NT2/D1 (cell line): ENCODE data around the gene B4GALT5.

Experiments
- DNase-seq: peaks from one replicate; pipeline ENCODE4 v3.0.0-alpha.2; 2011; ENCODE audit warnings: low read depth, low spot score
- H3K27me3 ChIP-seq: 2 replicates; pipeline ENCODE4 v1.6.0; 2011; ENCODE audit warnings: mild to moderate bottlenecking; ENCODE audit not compliant: insufficient read length, insufficient read depth
- H3K36me3 ChIP-seq: 2 replicates; pipeline ENCODE4 v1.6.1; 2011; ENCODE audit warnings: mild to moderate bottlenecking, low read length, mixed read lengths; ENCODE audit not compliant: insufficient read depth, insufficient read length
- H3K4me1 ChIP-seq: 2 replicates; pipeline ENCODE4 v1.5.1; 2011; ENCODE audit not compliant: insufficient read depth, insufficient read length
- H3K4me3 ChIP-seq: 2 replicates; pipeline ENCODE4 v1.5.1; 2011; ENCODE audit warnings: low read depth; ENCODE audit not compliant: insufficient read length
- H3K9ac ChIP-seq: 2 replicates; pipeline ENCODE4 v1.6.0; 2011; ENCODE audit warnings: low read depth; ENCODE audit not compliant: insufficient read length
- H3K9me3 ChIP-seq: 2 replicates; pipeline ENCODE4 v1.5.1; 2011; ENCODE audit warnings: mild to moderate bottlenecking, low read length; ENCODE audit not compliant: insufficient read depth
- SUZ12 ChIP-seq: IDR thresholded peaks from 2 replicates; pipeline ENCODE4 v1.6.1; 2011; ENCODE audit not compliant: insufficient read length, insufficient read depth; ENCODE audit errors: extremely low read depth
- YY1 ChIP-seq: IDR thresholded peaks from 2 replicates; pipeline ENCODE4 v1.6.1; 2011; ENCODE audit not compliant: insufficient read length, insufficient read depth
- ZNF274 ChIP-seq: IDR thresholded peaks from 2 replicates; pipeline ENCODE4 v1.6.1; 2011; ENCODE audit warnings: mild to moderate bottlenecking, low read depth, low read length

The B4GALT5 gene

DNA sequence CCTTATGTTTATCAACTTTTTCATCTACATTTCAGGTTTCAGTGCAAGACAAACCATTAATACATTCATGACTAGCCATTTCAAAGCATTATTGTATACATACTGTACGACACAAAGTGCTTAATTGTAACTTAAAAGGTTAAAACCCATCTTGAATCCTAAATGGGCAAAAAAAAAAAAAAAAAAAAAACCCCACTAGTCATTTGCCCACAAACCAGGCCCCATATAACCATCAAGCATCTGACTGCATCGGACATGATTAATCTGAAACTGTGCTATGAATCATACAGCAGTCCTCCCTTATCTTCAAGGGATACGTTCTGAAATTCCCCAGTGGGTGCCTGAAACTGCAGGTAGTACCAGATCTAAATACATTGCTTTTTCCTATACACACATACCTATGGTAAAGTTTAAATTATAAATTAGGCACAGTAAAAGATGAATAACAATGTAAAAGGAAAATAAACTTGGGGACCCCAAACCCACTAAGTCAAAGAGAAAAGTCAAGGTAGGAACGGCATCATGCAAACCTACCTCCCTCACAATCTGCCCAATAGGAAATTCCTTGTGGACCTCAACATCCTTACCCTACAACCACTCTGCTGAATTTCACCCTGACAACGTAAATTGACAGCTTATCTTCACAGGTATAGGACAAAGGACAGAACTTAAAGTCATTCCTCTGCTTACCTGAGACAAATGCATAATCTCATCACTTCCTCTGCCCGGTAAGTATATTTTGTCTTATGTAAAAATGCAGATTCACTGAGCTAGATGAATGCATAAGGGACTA is 14.3 kb downstream of the B4GALT5 start:
- H3K36me3 ChIP-seq, result peaks cover 16% of the 10 kb centered on the region
- no peaks in the 10 kb centered on the region for H3K27me3 ChIP-seq
- no peaks in the 10 kb centered on the region for H3K9me3 ChIP-seq
- H3K4me1 ChIP-seq, result peaks cover 7% of the 10 kb centered on the region
- no peak overlapping the region for H3K9ac ChIP-seq
- no peak overlapping the region for H3K4me3 ChIP-seq
- no peak for TF ChIP-seq SUZ12
- no peak for TF ChIP-seq YY1
- TF ChIP-seq ZNF274, result no peak
- no peak for DNase-seq

DNA sequence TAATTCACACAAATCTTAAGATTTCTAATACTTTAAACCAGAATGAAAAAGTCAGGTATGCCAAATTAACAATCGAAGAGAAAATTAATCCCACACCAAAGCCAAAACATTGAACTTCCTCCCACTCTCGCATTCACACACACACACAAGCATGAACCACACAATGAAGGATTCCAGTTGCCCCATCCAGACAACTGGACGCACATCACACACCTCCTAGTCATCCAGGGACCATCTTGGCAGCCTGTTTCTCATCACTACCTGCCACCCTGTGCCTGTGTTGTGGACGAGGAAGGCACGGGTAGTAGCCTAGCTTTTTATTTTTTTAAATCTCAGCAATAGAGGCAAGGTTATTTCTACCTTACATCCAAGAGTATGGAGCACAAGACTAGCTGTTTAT is 15.2 kb downstream of the B4GALT5 start:
- peaks cover 13% of the 10 kb centered on the region for H3K36me3 ChIP-seq
- DNase-seq, result no peak
- TF ChIP-seq YY1, result no peak
- TF ChIP-seq ZNF274, result no peak
- TF ChIP-seq SUZ12, result no peak
- H3K4me3 ChIP-seq, result no peak overlapping the region
- H3K27me3 ChIP-seq, result no peaks in the 10 kb centered on the region
- H3K9ac ChIP-seq, result no peak overlapping the region
- no peaks in the 10 kb centered on the region for H3K9me3 ChIP-seq
- peaks cover 8% of the 10 kb centered on the region for H3K4me1 ChIP-seq

DNA sequence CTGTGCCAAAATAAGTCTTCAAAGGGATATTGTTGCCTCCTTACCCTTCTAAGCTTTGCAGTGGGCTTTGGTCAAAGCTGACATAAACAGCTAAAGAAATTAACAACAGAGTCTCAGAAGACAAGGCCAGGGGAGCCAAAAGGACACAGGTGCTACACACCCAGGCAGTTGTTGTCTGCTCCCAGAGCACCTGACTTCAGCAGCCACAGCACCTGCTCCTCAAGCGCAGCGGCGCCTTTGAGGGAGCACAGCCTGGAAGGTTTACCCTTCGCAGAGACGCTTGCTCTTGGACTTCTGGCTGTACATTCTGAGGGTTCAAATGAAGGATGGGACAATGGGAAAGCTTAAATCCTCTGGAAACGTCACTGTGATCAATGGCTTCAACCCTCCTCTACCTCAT is 16.6 kb downstream of the B4GALT5 start:
- H3K4me3 ChIP-seq, result no peak overlapping the region
- TF ChIP-seq SUZ12 (no peak), ZNF274 (no peak), YY1 (no peak)

DNA sequence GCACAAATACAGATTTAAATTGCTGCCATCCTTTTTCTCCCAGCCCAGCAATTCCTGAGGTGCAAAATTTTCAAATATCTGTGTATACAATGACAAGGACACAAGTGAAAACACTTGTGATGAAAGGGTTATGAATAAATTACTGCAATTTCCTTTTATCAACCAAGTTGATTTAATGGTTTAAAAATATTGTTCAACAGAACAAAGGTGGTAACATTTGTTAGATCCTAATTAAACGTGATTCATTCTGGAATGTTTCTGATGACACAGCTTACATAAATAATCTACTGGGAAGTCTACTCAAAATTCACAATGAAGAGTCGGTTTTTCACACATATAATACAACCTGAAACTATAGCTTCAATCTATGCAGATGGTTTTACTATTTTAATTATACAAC is 17.1 kb downstream of the B4GALT5 start:
- peaks cover 8% of the 10 kb centered on the region for H3K4me1 ChIP-seq
- H3K36me3 ChIP-seq, result peaks cover 5% of the 10 kb centered on the region
- H3K4me3 ChIP-seq, result no peak overlapping the region
- H3K9ac ChIP-seq, result no peak overlapping the region
- H3K9me3 ChIP-seq, result no peaks in the 10 kb centered on the region
- no peak for DNase-seq
- TF ChIP-seq SUZ12, result no peak
- no peak for TF ChIP-seq YY1
- TF ChIP-seq ZNF274, result no peak
- no peaks in the 10 kb centered on the region for H3K27me3 ChIP-seq

More for the DNA sequence above, 16.6 kb downstream of the B4GALT5 start:
- Histone ChIP-seq H3K9ac (no peak overlapping the region), H3K27me3 (no peaks in the 10 kb centered on the region), H3K36me3 (peaks cover 8% of the 10 kb centered on the region), H3K9me3 (no peaks in the 10 kb centered on the region), H3K4me1 (peaks cover 8% of the 10 kb centered on the region)
- no peak for DNase-seq

DNA sequence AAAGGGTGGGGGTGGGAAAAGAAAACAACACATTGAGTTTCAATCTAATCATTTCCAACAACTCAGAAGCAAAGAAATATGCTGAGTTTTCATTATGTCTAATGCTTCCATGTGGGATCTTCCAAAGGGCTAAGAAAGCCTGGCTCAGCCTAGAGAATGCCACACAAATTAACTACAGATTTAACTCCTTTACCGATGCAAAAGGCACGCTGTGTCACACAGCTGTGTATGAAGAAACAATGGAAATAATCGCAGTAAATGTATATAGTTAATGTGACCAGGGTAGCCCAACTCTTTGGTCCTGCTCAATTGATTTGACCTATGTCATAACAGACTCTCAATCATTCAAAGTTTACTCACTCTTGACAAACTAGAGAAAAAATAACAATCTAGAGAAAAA is 17.8 kb downstream of the B4GALT5 start:
- no peak for DNase-seq
- Histone ChIP-seq H3K4me3 (no peak overlapping the region), H3K9me3 (no peaks in the 10 kb centered on the region), H3K36me3 (peaks cover 5% of the 10 kb centered on the region), H3K4me1 (peaks cover 8% of the 10 kb centered on the region), H3K9ac (no peak overlapping the region), H3K27me3 (no peaks in the 10 kb centered on the region)
- TF ChIP-seq ZNF274 (no peak), SUZ12 (no peak), YY1 (no peak)

DNA sequence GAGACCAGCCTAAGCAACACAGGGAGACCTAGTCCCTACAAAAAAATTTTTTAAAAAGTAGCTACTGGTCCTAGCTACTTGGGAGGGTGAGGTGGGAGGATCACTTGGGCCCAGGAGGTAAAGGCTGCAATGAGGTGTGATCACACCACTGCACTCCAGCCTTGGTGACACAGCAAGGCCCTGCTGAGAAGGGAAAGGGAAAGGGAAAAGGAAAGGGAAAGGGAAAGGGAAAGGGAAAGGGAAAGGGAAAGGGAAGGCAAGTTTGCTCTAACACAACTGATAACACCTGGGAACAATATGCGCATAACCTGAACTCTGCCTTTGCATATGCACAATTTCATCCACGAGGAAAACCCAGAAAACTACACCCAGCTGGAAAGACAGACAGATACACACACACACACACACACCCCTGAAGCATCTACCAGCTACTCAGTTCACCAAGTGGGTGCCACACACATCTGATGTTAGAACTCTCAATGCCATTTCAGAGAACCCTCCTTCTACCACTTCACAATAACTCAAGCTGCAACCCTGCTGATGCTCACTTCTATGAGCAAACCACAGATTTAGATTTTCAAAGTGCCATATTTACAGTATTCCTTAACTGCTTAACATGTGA is 19.1 kb downstream of the B4GALT5 start:
- no peak for TF ChIP-seq YY1
- no peak for TF ChIP-seq SUZ12
- Histone ChIP-seq H3K9me3 (no peaks in the 10 kb centered on the region), H3K36me3 (peaks cover 5% of the 10 kb centered on the region), H3K4me3 (no peak overlapping the region), H3K27me3 (no peaks in the 10 kb centered on the region), H3K9ac (no peak overlapping the region), H3K4me1 (peaks cover 8% of the 10 kb centered on the region)
- DNase-seq, result no peak

DNA sequence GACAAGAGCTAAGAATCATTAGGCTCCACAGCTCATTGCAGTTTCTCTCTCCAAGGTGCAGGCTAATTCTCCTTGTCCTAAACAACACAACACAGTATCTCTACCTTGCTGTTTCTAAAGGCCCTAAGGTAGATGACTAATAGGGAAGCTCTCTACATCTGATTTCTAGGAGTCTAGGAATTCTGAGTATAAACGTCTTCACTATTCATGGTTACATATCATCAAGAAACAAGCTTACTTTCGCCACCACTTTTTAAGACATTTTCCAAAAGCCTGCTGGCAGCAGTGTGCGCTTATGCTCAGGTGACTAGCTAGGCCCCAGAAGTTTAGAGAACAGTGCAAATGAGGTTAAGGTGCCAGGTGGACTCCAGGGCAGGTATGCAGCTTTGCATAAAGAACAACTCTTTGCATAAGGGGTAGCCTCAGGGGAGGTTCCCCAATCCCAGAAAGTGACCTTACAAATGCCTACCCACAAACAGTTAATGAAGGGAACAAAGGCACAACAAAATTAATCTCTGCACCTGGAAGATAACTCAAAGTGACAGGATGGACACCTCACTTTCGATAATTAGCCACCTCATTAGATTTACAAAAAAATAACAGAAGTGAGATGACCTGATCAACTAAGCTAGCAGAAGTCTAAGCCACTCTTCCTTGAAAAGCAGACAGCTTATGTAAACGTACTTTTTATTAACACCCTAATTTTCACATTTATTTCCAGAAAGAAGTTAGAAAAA is 20.1 kb downstream of the B4GALT5 start:
- no peak overlapping the region for H3K9ac ChIP-seq
- H3K9me3 ChIP-seq, result no peaks in the 10 kb centered on the region
- no peak for DNase-seq
- no peak overlapping the region for H3K4me3 ChIP-seq
- TF ChIP-seq ZNF274 (no peak), YY1 (no peak), SUZ12 (no peak)
- H3K4me1 ChIP-seq, result peaks cover 8% of the 10 kb centered on the region
- H3K27me3 ChIP-seq, result no peaks in the 10 kb centered on the region
- H3K36me3 ChIP-seq, result peaks cover 5% of the 10 kb centered on the region
